Measurements from ENCODE around the gene KCNJ1.

KCNJ1 gene

GRCh38 chr11:128839081-128839480 lies 28.0 kb downstream of the KCNJ1 start:
- Histone ChIP-seq H3K9me3 (ENCODE audit: severe bottlenecking) (no peaks in the 10 kb centered on the region), H3K36me3 (no peaks in the 10 kb centered on the region), H3K27ac (no peak overlapping the region), H3K27me3 (ENCODE audit: insufficient read depth, low read depth, severe bottlenecking) (no peaks in the 10 kb centered on the region), H3K4me3 (ENCODE audit: low read depth, low read length) (no peak overlapping the region)
- no peak for DNase-seq
- TF ChIP-seq, protein P1, sequence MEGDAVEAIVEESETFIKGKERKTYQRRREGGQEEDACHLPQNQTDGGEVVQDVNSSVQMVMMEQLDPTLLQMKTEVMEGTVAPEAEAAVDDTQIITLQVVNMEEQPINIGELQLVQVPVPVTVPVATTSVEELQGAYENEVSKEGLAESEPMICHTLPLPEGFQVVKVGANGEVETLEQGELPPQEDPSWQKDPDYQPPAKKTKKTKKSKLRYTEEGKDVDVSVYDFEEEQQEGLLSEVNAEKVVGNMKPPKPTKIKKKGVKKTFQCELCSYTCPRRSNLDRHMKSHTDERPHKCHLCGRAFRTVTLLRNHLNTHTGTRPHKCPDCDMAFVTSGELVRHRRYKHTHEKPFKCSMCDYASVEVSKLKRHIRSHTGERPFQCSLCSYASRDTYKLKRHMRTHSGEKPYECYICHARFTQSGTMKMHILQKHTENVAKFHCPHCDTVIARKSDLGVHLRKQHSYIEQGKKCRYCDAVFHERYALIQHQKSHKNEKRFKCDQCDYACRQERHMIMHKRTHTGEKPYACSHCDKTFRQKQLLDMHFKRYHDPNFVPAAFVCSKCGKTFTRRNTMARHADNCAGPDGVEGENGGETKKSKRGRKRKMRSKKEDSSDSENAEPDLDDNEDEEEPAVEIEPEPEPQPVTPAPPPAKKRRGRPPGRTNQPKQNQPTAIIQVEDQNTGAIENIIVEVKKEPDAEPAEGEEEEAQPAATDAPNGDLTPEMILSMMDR (IDR thresholded peaks at IDR 0.05; ENCODE audit: low read depth, low read length) = no peak

DNA sequence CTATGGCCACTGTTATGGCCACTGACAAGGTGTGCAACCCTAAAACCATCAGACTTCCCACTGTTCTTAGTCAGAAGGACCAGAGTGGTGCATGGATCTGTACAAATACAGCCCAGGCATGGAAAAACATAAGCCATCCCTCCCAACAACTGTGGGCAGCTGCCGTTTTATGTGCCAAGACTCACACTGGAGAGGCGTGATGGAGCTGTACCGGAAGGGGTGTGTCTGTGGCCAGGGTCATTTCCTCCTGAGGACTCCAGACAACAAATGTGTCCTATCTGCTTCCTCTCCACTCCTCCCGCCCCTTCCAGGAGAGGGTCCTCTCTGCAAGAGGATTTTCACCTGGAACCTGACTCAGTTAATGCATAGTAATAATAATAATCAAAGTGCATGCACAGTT lies 29.5 kb downstream of the KCNJ1 start:
- H3K4me3 ChIP-seq (ENCODE audit: low read depth, low read length) = no peak overlapping the region
- TF ChIP-seq, protein P1 (IDR thresholded peaks at IDR 0.05; ENCODE audit: low read depth, low read length) = no peak
- no peaks in the 10 kb centered on the region for H3K9me3 ChIP-seq (ENCODE audit: severe bottlenecking)
- DNase-seq = no peak
- no peaks in the 10 kb centered on the region for H3K36me3 ChIP-seq
- H3K27ac ChIP-seq = no peak overlapping the region
- peaks cover 9% of the 10 kb centered on the region for H3K27me3 ChIP-seq (ENCODE audit: insufficient read depth, low read depth, severe bottlenecking)

DNA sequence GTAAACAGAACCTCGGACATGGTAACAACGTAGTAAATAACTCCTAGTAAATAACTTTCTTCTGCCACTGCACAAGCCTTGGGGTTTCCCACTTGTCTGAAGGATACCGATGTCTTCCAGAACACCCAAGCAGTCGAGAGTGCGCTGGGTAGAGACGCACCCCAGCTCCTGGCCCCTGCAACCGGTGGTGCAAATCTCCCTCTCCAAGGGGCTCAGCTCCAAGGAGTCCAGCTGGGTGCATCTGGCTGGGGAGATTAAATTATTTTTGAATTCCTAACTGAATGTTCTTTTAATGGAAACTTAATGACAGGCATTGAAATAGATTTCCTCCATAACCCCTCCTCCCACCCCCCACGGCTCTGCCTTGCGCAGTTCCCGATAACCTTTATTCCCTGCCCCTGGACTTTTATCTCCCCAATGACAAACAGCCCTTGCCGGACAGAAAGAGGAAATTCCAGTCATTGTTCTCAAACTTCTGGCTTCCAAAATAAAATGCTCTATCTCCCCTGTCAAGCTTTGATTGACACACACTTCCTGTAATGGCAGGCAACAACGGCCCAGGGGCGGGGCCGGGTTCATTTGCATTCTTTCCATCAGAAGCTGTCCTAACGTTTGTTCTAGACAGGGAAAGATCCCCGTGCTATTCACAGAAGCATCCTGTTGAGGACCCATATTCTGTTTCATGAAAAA lies 31.2 kb downstream of the KCNJ1 start:
- Histone ChIP-seq H3K9me3 (ENCODE audit: severe bottlenecking) (no peaks in the 10 kb centered on the region), H3K36me3 (no peaks in the 10 kb centered on the region), H3K27me3 (ENCODE audit: insufficient read depth, low read depth, severe bottlenecking) (peaks cover 15% of the 10 kb centered on the region), H3K27ac (no peak overlapping the region), H3K4me3 (ENCODE audit: low read depth, low read length) (no peak overlapping the region)
- no peak for DNase-seq
- TF ChIP-seq, protein P1 (IDR thresholded peaks at IDR 0.05; ENCODE audit: low read depth, low read length) = no peak

- Histone ChIP-seq H3K9me3 (ENCODE audit: severe bottlenecking) (no peaks in the 10 kb centered on the region), H3K36me3 (no peaks in the 10 kb centered on the region), H3K4me3 (ENCODE audit: low read depth, low read length) (no peak overlapping the region), H3K27me3 (ENCODE audit: insufficient read depth, low read depth, severe bottlenecking) (peaks cover 15% of the 10 kb centered on the region), H3K27ac (no peak overlapping the region)
- DNase-seq = no peak
- TF ChIP-seq, protein P1 (IDR thresholded peaks at IDR 0.05; ENCODE audit: low read depth, low read length) = no peak
Observed at GRCh38 chr11:128834157-128834556, 32.9 kb downstream of the KCNJ1 start.

- no peak overlapping the region for H3K27ac ChIP-seq
- H3K36me3 ChIP-seq = no peaks in the 10 kb centered on the region
- H3K4me3 ChIP-seq (ENCODE audit: low read depth, low read length) = no peak overlapping the region
- TF ChIP-seq, protein P1 (IDR thresholded peaks at IDR 0.05; ENCODE audit: low read depth, low read length) = no peak
- peaks cover 15% of the 10 kb centered on the region for H3K27me3 ChIP-seq (ENCODE audit: insufficient read depth, low read depth, severe bottlenecking)
- DNase-seq = no peak
- H3K9me3 ChIP-seq (ENCODE audit: severe bottlenecking) = no peaks in the 10 kb centered on the region
Observed at GRCh38 chr11:128832121-128832497, 35.0 kb downstream of the KCNJ1 start.
